HG02970 (cell line): ENCODE results near the gene POLRMT.

Experiments used
- ATAC-seq: cut with Tn5 transposase; IDR thresholded peaks from one replicate; pipeline ENCODE4 v1.9.1; 2021; ENCODE audit warnings: mild to moderate bottlenecking, moderate library complexity, moderate number of reproducible peaks; ENCODE audit not compliant: unreplicated experiment, low FRiP score

Gene POLRMT

GRCh38 chr19:570251-570686 lies 63.1 kb downstream of the POLRMT start:
- ATAC-seq, result no peak

- ATAC-seq, result no peak
Measured at GRCh38 chr19:567296-567900, 65.9 kb downstream of the POLRMT start.
